GM18505 (cell line): ENCODE data around the gene TNFRSF8.

Source experiments
- ATAC-seq: cut with Tn5 transposase; IDR thresholded peaks from one replicate; pipeline ENCODE4 v1.9.1; 2021; ENCODE audit not compliant: unreplicated experiment
- POLR2A ChIP-seq: IDR thresholded peaks from 4 replicates; pipeline ENCODE4 v1.6.1; 2011; ENCODE audit warnings: borderline replicate concordance; ENCODE audit not compliant: insufficient read depth, insufficient read length; ENCODE audit errors: extremely low read depth

TNFRSF8 gene

DNA sequence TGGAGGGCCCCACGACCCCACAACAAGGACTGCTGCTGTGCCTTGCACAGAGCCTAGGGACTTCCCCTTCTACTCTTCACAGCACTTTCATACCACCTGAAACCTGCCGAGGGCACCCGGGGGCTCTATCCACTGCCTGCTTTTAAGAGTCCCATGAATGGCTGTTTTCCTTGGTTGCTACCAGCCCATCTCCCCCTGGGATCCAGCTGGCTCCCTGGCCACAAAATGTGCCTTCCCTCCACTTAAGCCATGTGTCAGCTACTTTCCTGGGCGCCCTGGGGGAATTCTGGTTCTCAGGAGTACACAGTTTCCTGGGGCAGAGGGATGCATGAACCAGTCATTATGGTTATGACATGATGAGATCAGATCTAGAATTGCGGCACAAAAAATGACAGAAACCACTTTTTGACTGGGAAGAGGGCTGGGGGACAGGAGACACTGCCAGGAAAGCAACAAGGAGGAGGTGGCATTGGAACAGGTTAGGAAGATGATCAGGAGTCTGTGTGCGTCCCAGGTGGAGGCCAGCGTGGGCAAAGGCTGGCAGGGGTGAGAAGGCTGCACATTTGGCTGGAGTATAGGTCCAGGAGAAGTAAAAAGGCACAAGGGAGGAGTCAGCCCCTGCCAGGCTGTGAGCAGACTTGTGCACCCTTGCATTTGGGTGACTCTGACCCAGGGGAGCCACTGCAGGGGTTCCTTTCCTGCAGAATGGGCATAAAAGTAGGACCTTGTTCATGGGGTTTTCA, 3.2 kb upstream of the TNFRSF8 start:
- ATAC-seq, result no peak
- peak; percentile 11 for TF ChIP-seq POLR2A

DNA sequence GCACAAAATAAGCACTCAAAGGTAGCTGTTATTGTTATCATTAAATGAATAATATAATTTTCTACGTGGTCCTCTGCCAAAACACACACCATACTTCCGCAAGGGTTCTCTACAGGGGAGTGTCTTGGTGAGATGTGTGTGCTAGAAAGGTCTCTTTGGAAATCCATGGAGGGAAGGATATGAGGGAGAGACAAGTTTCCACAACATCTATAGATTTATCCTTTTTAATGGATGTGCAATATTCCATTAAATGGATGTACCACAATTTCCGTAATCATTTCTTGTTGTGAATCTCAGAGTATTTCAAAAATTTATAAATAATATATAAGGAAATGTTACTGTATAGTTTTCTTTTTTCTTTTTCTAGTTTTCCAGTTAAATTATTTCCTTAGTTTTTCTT, 2.6 kb upstream of the TNFRSF8 start:
- no peak for ATAC-seq
- no peak for TF ChIP-seq POLR2A

DNA sequence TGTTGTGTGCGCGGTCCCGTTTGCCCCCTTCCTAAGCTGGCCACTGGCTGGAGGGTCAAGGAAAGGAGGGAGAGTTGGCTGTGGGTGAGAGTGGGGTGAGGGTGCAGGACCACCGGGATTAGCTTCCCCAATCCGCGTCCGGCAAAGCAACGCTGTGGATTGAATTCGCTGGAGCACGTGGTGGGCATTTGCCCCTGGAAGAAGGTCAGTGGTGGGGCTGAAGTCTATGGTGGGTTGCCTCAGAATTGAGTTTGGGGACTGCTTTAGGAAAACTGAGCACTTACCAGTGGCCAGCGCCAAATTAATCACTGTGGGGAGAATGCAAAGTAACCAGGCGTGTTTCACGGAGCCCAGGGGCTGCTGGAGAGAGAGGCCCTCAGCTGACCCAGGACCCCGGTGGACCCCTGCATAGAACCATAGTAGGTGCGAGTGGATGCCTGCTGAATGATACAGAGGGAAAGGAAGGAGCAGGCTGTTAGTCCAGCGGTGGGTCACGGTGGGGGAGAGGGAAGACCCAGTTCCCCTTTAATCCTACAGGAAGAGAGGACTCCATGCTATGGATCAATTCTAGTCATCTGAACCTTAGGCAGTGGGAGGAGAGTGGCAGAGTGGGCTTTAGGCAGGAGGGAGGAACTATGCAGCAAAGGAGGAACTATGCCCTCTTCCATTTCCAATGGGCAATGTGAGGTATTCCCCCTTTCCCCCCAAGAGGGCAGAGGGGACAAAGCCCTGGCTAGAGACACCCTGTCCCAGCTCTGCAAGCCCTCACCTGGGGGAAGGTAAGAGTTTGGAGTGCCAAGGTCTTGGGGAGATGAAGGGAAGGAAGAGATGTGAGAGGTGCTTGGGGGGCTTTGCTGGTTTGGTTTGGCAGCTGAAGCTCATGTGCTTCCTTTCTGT, 1.2 kb downstream of the TNFRSF8 start:
- TF ChIP-seq POLR2A, result no peak
- no peak for ATAC-seq

DNA sequence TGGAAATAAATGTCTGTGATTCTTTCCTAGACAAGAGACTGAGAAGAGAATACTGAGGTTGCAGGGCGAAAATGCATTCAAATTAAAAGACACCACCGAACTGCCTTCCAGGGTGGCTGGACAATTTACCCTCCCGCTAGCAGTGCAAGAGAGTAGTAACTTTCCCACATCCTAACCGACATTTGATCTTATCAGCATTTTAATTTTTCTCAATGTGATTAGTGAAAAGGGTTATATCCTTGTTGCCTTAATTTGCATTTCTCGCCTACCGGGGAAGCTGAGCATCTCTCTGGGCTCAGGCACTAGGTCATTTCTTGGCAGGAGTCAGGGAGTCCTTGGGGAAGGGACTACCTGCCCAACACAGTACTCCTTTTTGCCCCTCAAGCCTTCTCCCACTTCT, 2.8 kb downstream of the TNFRSF8 start:
- peak; percentile 49 for TF ChIP-seq POLR2A
- ATAC-seq, result no peak

DNA sequence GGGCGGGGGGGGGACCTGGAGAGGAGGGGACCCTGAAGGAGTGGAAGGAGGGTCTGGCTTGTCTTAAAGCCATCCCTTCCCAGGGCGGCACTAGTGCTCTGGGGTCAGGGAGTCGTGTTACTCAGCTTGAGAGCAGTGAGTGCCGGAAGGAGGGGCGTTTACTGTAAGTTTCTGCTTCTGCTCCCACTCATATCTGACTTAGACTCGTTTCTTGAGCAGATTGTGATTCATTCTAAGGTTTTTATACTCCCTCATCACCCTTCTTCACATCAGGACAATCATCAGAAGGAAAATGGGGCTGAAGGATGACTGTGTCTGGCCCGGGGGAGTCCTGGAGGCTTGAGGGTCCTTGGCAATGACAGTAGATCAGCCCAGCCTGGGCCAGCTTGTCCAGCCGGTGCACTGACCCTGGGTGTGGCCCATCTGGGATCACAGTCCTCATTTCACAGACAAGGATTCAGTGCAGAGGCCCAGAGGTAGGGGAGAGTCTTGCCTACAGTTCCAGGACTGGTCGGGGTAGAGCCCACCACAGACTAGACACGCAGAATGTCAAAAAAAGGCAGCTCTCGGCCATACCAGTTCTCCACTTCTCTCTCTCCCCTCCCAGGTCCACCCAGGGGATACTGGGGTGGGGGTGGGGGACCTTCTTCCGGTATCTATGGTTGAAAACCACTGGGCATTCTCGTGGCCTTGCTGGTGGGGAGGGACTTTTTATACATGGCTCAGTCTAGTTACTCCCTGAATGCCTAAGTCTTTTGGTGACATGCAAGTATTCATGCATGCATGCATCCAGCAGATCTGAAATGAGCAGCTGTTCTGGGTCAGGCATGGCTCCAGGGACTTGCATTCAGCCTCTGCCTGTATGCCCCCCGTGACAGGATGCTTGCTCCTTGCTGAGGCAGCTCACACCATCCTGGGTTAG, 5.1 kb downstream of the TNFRSF8 start:
- TF ChIP-seq POLR2A, result peak; percentile 47
- ATAC-seq, result no peak

DNA sequence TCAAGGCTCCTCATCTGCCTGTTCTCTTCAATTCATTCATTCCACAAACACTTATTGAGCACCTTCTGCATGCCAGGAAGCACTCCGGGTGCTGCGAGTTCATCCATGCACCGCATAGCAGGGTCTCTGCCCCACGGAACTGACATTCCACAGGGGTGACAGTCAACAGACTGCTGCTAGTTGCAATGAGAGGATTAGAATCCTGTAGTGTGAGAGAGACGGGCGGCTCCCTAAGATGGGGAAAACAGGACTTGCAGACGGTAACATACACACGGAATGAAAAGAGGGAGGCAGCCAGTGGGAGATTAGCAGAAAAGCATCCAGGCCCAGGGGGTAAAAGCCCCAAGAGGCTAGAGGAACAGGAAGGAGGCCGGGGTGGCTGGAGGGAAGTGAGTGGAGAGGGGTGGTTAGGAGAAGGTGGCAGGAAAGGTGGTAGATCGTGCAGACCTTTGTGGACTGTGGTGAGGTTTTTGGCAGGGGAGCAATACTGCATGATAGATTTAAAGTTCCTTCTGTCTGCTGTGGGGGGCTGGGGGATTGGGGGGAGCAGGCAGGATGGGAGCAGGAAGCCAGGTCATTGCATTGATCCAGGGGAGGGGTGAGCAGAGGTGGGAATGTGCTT, 6.6 kb downstream of the TNFRSF8 start:
- ATAC-seq, result no peak
- TF ChIP-seq POLR2A, result peak; percentile 20

DNA sequence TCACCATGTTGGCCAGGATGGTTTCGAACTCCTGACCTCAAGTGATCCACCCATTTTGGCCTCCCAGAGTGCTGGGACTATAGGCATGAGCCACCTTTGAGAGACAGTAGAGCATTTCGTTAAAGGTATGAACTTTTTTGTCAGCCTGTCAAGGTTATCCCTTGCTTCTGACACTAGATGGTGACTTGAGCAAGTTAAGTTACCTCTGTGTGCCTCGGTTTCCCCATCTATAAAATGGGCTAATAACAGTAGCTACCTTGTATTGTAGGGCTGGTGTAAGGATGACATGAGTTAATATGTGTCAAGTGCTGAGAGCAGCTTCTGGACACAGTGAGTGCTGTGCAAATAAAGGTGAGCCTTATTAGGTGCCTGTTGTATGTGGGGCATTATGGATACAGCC, 8.8 kb downstream of the TNFRSF8 start:
- no peak for ATAC-seq
- TF ChIP-seq POLR2A, result no peak

DNA sequence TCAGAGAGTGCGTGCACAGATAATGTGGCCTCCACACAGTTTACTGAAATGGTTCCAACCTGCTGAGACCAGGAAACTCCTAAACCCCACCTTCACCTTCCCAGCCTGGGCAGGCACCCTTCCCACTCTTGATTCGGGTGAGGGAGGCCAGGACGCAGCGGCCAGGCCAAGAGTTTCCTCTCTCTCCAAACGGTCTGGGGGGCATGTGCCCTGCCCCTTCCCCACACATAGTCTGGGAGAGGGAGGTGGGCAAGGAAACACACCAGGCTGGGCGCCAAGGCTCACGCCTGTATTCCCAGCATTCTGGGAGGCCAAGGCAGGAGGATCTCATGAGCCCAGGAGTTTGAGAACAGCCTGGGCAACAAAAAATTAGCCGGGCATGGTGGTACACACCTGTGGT, 9.6 kb downstream of the TNFRSF8 start:
- TF ChIP-seq POLR2A, result peak; percentile 10
- ATAC-seq, result no peak

DNA sequence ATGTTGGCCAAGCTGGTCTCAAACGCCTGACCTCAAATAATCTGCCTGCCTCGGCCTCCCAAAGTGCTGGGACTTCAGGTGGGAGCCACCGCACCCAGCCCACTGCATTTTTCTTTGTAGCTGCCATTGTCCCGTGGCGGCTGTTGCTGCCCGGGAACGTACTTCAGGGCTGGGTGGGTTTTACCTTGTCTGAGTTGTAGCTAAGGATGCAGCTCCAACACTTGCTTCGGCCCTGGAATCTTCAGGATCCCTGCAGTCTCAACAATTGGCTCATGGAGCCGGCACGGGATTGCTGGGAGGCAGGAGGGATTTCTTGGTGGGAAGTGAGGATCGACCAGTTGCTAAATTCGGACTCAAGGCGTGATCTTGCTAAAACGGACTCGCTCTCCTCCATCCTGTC, 10.7 kb downstream of the TNFRSF8 start:
- no peak for ATAC-seq
- TF ChIP-seq POLR2A, result peak; percentile 16

DNA sequence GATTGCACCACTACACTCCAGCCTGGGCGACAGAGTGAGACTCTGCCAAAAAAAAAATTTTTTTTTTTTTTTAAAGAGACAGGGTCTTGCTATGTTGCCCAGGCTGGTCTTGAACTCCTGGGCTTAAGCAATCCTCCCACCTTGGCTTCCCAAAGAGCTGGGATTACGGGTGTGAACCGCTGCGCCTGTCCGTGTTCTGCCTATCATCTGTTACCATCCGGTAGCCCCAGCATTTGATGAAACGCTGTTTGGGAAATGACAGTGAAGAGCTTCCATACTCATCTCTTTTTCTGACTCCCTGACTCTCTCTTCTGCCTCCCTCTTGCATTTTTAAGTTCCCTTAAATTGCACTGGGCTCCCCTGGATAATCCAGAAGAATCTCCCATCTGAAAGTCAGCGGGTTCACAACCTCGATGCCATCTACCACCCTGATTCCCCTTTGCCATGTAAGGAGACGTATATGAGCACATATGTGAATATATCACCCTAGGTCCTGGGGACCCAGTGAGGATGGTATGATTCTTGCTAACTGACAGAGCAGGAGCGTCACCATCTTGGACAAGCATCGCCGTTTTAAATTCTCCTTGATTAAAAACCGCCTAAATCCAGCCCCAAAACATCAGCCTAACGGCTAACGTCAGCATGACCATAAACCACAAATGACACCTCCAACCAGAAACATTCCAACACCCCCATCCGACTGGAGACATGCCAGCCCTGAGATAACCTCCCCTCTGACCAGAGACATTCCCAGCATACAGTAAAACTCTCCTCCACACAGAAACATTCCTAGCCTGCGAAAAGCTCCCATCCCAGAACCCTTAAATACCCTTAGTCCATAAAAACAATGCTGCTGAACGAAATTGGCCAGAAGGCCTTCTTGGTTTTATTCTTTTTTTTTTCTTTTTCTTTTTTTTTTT, 12.4 kb downstream of the TNFRSF8 start:
- ATAC-seq, result no peak

DNA sequence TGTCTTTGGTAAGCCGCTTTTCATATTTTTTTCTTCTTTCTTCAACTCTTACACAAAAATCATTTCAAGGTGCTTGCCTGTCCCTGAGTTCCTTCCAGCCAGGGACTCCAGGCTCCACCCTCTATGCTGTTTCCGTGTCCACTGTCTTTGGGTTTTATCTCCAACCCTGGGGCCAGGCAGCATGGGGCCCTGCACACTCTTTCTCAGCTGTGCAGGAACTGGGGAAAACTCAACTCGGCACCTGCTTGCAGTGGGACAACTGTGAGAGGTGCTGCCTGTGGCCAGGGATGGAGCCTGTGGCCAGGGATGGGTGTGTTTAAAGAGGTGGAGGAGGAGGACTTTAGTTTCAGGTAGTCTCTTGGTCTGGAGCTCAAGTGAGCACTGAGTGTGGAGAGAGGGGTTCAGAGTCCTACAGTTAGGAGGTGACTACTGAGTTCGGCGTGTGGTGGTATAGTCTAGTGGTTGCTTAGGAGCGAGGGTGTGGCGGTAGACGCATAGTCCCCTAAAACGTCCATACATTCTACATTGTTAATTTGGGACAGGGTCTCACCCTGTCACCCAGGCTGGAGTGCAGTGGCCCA, 13.4 kb downstream of the TNFRSF8 start:
- peak; percentile 51 for TF ChIP-seq POLR2A
- ATAC-seq, result no peak

More for the DNA sequence above, 12.4 kb downstream of the TNFRSF8 start:
- TF ChIP-seq POLR2A, result no peak

DNA sequence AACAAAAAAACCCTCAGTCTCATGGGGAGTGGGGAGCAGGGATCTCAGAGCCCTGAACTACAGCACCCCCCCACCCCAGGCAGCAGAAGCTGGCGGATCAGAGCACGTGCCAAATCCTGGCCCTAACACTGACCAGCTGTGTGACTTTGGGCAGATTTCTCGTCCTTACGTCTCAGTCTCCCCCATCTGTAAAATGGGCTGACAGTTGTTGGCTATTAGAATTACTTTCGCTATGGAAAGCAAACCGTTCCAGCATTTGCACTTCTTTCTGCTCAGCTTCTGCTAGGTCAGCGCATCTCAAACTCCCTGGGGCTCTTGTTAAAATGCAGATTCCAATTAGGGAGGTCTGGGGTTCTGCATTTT, 15.5 kb downstream of the TNFRSF8 start:
- ATAC-seq, result no peak
- peak; percentile 12 for TF ChIP-seq POLR2A
